AG09309 (cell line): Measurements from ENCODE around the gene ATP5MG.
A peak's percentile ranks its signal among the peaks of the same experiment; 100 is the strongest.

Source experiments
- DNase-seq: peaks from one replicate; pipeline ENCODE4 v3.0.0-alpha.2; 2010; ENCODE audit warnings: low read depth
- H3K4me3 ChIP-seq: 2 replicates; pipeline ENCODE4 v1.5.1; 2011; ENCODE audit warnings: mild to moderate bottlenecking, low read depth, low read length, moderate library complexity; ENCODE audit not compliant: control insufficient read depth
- TF ChIP-seq, protein P1 (sequence below): IDR thresholded peaks from 2 replicates; pipeline ENCODE4 v1.5.1; 2011; ENCODE audit warnings: mild to moderate bottlenecking, low read depth, low read length, inconsistent platforms; ENCODE audit not compliant: insufficient read depth, control insufficient read depth; ENCODE audit errors: missing control alignments

Gene ATP5MG, protein sequence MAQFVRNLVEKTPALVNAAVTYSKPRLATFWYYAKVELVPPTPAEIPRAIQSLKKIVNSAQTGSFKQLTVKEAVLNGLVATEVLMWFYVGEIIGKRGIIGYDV

DNA sequence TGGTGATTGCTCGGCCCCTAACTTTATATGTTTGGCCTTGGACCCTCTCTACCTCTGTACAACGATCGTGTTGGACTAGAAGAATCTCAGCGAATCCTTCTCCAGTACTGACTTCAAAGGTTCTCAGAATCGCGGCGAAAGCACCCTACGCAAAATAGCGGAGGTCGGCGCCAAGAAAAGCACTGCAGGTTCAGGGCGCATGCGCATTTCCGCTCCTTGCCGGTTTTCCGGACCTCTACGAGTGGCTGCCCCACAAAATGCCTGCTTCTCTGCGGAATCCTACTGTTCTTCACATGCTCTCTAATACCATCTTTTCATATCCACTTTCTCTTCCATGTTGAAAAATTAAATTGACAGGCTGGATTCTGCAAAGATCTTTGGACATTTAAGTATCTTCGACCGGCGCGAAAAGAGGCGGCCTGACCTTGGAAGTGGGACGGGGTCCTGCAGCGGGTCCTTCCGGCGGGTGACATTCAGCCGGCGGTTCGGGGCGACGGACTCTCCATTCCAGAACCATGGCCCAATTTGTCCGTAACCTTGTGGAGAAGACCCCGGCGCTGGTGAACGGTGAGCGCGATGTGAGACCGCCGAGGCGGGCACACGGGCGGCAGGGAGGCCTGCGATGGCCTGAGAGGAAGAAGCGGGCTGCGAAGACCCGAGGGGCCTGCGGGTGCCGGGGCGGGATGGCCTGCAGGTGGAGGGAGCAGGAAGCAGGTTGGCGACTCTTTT is at the start of gene ATP5MG:
Gene ATP5MG, plus strand, starts transcription at position 456 of the 729 bp plus-strand sequence. Its CDS starts 60 bp downstream, at position 516.
- TF ChIP-seq, protein P1, sequence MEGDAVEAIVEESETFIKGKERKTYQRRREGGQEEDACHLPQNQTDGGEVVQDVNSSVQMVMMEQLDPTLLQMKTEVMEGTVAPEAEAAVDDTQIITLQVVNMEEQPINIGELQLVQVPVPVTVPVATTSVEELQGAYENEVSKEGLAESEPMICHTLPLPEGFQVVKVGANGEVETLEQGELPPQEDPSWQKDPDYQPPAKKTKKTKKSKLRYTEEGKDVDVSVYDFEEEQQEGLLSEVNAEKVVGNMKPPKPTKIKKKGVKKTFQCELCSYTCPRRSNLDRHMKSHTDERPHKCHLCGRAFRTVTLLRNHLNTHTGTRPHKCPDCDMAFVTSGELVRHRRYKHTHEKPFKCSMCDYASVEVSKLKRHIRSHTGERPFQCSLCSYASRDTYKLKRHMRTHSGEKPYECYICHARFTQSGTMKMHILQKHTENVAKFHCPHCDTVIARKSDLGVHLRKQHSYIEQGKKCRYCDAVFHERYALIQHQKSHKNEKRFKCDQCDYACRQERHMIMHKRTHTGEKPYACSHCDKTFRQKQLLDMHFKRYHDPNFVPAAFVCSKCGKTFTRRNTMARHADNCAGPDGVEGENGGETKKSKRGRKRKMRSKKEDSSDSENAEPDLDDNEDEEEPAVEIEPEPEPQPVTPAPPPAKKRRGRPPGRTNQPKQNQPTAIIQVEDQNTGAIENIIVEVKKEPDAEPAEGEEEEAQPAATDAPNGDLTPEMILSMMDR, result no peak
- peak; percentile 52 for DNase-seq
- peak within 1 kb of the TSS; percentile 94 for H3K4me3 ChIP-seq

DNA sequence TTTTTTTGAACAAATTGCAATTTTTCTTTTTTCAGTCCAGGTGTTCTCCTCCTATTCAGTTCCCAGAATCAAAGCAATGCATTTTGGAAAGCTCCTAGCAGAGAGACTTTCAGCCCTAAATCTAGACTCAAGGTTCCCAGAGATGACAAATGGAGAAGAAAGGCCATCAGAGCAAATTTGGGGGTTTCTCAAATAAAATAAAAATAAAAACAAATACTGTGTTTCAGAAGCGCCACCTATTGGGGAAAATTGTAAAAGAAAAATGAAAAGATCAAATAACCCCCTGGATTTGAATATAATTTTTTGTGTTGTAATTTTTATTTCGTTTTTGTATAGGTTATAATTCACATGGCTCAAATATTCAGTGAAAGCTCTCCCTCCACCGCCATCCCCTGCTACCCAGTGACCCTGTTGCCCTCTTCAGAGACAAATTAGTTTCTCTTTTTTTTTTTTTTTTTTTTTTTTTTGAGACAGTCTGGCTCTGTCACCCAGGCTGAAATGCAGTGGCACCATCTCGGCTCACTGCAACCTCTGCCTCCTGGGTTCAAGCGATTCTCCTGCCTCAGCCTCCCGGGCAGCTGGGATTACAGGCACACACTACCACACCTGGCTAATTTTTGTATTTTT is 48.2 kb upstream of the ATP5MG start:
- no peak overlapping the region for H3K4me3 ChIP-seq
- TF ChIP-seq, protein P1, result peak; percentile 42
- no peak for DNase-seq

DNA sequence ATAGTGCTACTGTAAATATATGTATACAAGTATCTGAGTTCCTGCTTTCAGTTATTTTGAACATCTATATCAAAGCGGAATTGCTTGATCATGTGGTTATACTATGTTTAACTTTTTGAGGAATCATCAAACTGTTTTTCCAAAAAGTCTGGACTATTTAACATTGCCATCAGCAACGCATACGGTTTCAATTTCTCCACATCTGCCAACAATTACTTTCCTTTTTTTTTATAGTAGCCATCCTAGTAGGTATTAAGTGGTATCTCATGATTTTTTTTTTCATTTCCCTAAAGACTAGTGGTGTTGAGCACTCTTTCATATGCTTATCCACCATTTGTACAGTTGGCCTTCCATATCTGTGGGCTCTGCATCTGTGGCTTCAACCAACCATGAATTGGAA is 43.3 kb upstream of the ATP5MG start:
- DNase-seq, result no peak
- H3K4me3 ChIP-seq, result no peak overlapping the region
- TF ChIP-seq, protein P1, result no peak

DNA sequence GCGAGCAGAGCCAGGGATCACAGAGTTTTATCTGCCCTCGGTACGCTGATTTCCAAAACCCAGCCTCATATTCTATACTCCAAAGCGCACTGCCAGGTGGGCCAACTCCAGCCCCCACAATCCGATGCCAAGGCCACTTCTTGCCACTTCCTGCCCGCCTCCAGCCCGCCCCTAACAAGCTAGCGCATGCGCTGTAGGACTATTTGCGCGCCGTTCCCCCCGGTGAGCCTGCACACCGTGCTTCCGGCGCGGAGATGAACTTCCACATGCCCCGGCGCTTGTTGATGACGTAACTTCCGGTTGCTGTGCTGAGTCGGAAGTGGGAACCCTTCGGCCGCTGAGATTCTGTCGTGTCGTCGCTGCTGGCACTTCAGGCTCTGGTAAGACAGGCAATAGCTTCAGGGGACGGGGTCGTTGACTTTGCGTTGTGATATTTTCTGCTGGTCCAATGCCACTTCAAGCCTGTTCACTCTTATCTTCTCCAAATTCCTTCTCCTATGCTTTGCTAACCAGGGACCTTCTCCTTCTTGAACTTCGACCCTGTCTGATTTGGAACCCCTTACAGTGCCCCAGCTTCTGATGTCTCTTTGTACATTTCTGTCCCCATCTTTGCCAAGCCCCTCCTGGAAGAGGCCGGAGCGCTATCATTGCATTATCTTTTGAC is 42.0 kb upstream of the ATP5MG start, which contains the start of gene UBE4A:
Gene UBE4A, plus strand, starts transcription at position 306 of the 664 bp plus-strand sequence. CDS start 5,481 bp downstream, outside the sequence.
- peak within 1 kb of the TSS; percentile 59 for H3K4me3 ChIP-seq
- TF ChIP-seq, protein P1, result no peak

DNA sequence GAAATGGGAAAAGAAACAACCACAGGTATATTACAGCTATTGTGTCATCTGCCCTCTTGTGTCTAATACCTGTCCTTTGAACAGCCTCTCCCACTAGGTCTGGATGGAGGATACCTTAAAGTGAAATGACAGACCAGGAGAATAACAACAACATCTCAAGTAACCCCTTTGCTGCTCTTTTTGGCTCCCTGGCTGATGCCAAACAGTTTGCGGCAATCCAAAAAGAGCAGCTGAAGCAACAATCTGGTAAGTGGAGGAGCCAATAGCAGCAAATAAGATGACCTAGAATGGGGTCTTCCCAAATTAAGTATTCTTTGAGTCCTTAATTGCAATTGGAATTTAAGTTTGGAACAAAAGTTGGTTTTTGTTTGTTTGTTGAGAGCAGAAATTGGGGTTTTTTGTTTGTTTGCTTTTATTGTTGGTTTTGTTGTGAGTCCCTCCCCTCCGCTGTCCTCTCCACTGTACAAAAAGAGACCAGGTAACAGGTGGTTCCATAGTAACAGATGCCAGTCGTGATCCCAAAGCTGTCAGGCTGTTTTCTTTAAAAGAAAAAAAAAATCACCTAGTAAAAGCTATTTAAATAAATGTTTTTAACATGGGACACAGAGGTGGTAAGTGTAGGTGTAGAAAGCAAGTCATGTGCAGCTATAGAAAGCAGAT is 36.3 kb upstream of the ATP5MG start:
- no peak for DNase-seq
- TF ChIP-seq, protein P1, result no peak
- H3K4me3 ChIP-seq, result no peak overlapping the region

More for the DNA sequence above, 42.0 kb upstream of the ATP5MG start, which contains the start of gene UBE4A:
- DNase-seq, result peak; percentile 70

DNA sequence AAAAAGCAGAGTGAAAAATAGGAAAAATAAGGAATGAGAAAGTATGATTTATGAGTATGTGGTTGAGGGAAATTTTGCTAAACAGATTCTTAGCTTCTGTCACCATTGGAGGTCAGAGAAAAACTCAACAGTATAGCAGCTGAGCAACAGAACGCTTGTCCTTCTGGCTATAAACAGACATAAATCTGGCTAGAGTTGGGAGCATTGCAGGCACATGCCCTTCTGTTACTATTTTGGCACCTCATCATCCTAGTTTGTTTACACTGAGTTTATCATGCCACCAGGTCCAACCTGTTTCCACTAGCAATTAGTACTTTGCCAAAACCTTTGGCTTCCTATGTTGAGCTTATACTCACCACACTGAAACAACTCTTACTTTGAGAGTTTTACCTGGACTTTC is 35.1 kb upstream of the ATP5MG start:
- TF ChIP-seq, protein P1, result no peak
- H3K4me3 ChIP-seq, result no peak overlapping the region
- DNase-seq, result no peak
